ENCODE results near the gene PHC2.
"Not testable (repeated sequence)": the region's sequence is repeated elsewhere in the genome, so short reads cannot be mapped to it uniquely, and the experiment has no call there.

Gene PHC2

DNA sequence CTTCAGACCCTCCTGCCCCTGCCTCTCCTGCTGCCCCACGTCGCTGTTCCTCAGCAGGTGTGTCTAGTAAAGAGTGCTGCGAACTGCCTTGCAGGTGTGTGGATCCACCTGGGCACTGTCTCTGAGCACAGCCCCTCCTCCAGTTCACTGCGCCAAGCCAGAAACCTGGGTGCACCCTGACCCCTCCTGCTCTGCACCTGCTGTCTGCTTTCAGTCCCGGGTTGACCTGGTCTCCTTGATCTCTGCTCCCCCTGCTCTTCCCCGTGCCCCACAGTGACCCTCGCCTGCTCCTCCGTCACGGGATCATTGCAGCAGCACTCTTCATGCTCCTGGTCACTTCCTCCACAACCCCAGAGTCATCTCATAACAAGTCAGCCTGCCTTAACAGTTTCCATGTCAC lies 116.5 kb downstream of the PHC2 start:
- TF ChIP-seq, protein P1, sequence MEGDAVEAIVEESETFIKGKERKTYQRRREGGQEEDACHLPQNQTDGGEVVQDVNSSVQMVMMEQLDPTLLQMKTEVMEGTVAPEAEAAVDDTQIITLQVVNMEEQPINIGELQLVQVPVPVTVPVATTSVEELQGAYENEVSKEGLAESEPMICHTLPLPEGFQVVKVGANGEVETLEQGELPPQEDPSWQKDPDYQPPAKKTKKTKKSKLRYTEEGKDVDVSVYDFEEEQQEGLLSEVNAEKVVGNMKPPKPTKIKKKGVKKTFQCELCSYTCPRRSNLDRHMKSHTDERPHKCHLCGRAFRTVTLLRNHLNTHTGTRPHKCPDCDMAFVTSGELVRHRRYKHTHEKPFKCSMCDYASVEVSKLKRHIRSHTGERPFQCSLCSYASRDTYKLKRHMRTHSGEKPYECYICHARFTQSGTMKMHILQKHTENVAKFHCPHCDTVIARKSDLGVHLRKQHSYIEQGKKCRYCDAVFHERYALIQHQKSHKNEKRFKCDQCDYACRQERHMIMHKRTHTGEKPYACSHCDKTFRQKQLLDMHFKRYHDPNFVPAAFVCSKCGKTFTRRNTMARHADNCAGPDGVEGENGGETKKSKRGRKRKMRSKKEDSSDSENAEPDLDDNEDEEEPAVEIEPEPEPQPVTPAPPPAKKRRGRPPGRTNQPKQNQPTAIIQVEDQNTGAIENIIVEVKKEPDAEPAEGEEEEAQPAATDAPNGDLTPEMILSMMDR (IDR thresholded peaks at IDR 0.05; ENCODE audit: low read depth, low read length) = no peak
- no peak overlapping the region for H3K4me3 ChIP-seq (ENCODE audit: low read depth, low read length)

DNA sequence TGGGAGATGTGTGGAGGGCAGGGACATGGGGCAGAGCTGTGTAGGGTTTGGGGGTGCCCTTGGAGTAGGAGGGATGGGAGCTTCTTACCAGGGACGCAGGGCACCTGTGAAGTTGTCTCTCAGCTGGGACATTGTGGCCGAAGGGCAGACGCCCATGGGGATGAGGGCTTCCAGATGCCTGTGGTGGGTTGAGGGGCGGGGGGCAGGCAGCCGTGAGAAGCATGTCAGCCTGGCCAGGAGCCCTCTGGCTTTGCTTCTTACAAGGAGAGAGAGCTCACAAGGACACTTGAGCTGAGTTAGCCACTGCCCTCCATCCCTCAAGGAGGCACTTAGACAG lies 118.5 kb downstream of the PHC2 start:
- TF ChIP-seq, protein P1 (IDR thresholded peaks at IDR 0.05; ENCODE audit: low read depth, low read length) = no peak
- H3K4me3 ChIP-seq (ENCODE audit: low read depth, low read length) = no peak overlapping the region

DNA sequence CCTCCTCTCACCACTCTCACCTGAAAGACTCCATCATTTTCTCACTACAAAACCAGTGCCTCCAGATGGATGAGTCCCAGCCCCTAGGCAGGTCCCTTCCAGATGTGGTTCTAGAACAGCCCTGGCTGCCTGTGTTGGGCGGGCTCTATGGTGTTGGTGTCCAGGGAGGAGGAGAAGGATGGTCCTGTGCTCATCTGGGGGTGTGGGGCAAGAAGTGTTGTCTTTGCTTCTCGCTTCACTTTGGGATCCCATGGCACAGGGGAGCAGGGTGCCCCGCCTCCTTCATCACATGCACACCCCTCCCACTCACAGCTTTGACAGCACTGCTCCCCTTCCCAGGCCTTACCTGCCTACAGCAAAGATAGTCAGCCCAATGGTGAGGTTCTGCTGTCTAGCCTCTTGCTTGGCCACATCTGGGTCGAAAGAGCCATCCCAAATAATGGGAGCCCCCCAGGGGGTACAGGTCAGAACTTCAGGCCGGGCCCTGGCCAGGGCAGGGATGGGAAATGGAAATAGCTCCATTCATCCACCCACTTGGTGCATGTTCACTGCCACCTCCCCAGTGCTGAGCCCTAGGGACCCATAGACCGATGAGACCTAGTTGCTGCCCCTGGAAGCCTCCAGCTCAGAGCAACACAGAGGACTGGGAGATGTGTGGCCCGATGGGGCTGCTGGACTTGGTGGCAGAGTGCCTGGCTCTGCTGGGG lies 119.0 kb downstream of the PHC2 start:
- TF ChIP-seq, protein P1 (IDR thresholded peaks at IDR 0.05; ENCODE audit: low read depth, low read length) = no peak
- H3K4me3 ChIP-seq (ENCODE audit: low read depth, low read length) = no peak overlapping the region

DNA sequence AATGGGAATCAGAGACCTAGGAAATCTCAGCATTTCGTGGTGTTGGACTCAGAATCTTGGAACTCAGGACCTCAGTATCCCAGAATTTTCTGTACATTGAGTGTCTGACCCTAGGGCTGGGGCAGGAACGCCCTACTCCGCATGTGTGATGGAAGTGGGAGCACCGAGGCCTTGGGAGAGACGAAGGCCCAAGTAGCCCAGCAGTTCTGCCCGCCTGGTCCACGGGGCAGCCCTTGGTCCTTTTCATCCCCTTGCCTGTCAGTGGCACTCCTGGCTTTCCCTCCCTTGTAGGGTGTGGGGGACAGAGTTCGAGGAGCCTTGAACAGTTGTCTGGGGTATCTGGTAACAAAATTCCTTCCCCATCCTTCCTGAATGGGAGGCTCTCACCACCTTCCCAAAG lies 120.2 kb downstream of the PHC2 start:
- H3K4me3 ChIP-seq (ENCODE audit: low read depth, low read length) = no peak overlapping the region
- TF ChIP-seq, protein P1 (IDR thresholded peaks at IDR 0.05; ENCODE audit: low read depth, low read length) = no peak

DNA sequence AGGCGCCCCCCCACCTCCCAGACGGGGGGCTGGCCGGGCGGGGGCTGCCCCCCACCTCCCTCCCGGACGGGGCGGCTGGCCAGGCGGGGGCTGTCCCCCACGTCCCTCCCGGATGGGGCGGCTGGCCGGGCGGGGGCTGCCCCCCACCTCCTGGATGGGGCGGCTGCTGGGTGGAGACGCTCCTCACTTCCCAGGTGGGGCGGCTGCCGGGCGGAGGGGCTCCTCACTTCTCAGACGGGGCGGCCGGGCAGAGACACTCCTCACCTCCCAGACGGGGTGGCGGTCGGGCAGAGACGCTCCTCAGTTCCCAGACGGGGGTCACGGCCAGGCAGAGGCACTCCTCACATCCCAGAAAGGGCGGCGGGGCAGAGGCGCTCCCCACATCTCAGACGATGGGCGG lies 121.5 kb downstream of the PHC2 start:
- not testable (repeated sequence) for H3K4me3 ChIP-seq (ENCODE audit: low read depth, low read length)

DNA sequence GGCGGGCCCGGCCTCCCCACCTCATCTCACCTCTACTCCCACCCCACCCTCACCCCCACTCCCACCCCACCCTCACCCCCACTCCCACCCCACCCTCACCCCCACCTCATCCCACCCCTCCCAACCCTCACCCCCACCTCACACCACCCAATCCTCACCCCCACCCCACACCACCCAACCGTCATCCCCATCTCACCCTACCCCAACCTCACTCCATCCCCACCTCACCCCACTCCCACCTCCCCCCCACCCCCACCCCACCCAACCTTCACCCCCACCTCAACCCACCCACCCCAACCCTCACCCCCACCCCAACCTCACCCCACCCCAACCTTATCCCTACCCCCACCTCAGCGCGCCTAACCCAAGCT lies 123.4 kb downstream of the PHC2 start:
- H3K4me3 ChIP-seq (ENCODE audit: low read depth, low read length) = no peak overlapping the region
- TF ChIP-seq, protein P1 (IDR thresholded peaks at IDR 0.05; ENCODE audit: low read depth, low read length) = no peak

DNA sequence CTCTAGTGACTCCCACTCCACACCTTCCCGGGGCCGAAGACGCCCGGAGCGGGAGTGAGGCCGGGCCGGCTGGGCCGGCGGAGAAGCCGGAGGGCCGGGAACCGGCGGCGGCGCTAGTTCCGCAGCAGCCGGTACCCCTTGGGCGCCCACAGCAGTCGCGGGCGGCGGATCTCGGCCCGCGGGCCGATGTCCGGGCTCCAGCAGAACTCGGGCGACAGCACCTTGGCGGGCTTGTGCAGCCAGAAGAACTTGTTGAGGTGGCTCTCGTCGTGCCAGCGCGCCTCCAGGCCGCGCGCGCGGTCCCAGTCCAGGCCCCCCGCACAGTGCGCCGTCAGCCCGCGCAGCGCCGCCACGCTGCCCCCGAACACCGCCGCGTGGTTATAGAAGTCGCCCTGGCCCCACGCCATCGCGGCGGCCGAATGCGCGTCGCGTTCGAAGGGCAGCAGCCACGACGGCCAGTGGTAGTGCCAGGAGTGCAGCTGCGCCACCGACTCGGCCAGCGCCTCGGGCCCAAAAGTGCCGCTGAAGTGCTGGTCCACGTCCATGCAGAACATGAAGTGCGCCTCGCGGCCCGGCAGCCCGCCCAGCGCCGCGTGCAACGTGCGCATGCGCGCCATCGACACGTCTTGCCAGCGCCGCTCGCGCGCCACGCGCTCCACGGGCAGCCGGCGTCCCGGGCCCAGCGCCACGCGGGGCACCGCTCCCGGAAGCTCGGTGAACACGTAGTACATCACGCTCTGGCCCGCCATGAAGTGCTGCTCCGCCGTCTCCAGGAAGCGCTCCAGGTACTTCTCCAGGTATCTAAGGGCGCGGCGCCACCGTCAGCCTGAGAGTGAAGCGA lies 124.0 kb downstream of the PHC2 start:
- H3K4me3 ChIP-seq (ENCODE audit: low read depth, low read length) = no peak overlapping the region
- TF ChIP-seq, protein P1 (IDR thresholded peaks at IDR 0.05; ENCODE audit: low read depth, low read length) = no peak
